HCT116 (cell line): ENCODE measurements around the gene XKR3. TPM values are rescaled to one million over a fixed set of nuclear protein-coding genes. Genes with fewer than 3 reads are reported as not detected.

Experiments
- ATAC-seq: fragments of 200-7000 bp; cut with Tn5 transposase; 2 replicates; pipeline ENCODE4 v1.9.1; 2020; ENCODE audit warnings: mild to moderate bottlenecking, moderate library complexity
- BruUV-seq: library from RNA; stranded (reverse); fragments of 400-500 nt; replicated peaks from 2 replicates; lab custom pipeline; 2021; lab: Mats Ljungman, UMichigan
- CTCF ChIA-PET: fragments of 300-600 bp; sonication (Branson Sonifier 250); formaldehyde crosslinking; loops from one replicate; lab custom pipeline; 2021; ENCODE audit warnings: antibody characterized with exemption; lab: Charles Lee
- POLR2A ChIA-PET: fragments of 300-600, 350-600 bp; sonication (Branson Sonifier 250); formaldehyde crosslinking; loops from one replicate; lab custom pipeline; 2021; ENCODE audit warnings: antibody characterized with exemption; lab: Charles Lee
- RAD21 ChIA-PET, 2 experiments: fragments of 300-600 bp; sonication (Branson Sonifier 250); formaldehyde crosslinking; loops; one replicate each; lab custom pipeline; 2023; ENCODE audit warnings: low total read pairs in 2 of 2; ENCODE audit not compliant: uncharacterized antibody in 2 of 2, unreplicated experiment in 2 of 2, low non-redundant PET in 1 of 2; lab: Charles Lee
- DNase-seq: peaks from one replicate; pipeline ENCODE4 v3.0.0-alpha.2; 2010; ENCODE audit warnings: low read depth, low spot score
- H2AFZ ChIP-seq: fragments of 200-600 bp; shearing (Covaris generic), sonication (generic); 2 replicates; pipeline ENCODE4 v1.6.1; 2017; ENCODE audit warnings: low read depth, mixed run types, mixed read lengths, antibody characterized with exemption, low read length; ENCODE audit not compliant: poor library complexity, severe bottlenecking
- H3K27ac ChIP-seq: 2 replicates; pipeline ENCODE4 v1.5.1; 2012; ENCODE audit warnings: low read depth, low read length
- H3K27me3 ChIP-seq: fragments of 200-600 bp; sonication (generic); 2 replicates; pipeline ENCODE4 v1.6.1; 2016; ENCODE audit warnings: mixed run types, low read length, mixed read lengths; ENCODE audit not compliant: insufficient read depth
- H3K36me3 ChIP-seq, 2 experiments: fragments of 200-500 bp in 1 of 2; fragments of 200-600 bp in 1 of 2; sonication (Bioruptor generic) in 1 of 2; sonication (generic) in 1 of 2; 2 replicates each; pipeline versions ENCODE4 v1.5.1 to v1.6.1; 2014 to 2016; ENCODE audit warnings: low read length in 2 of 2, inconsistent platforms in 1 of 2, mixed read lengths in 1 of 2, mixed run types in 1 of 2; ENCODE audit not compliant: insufficient read depth in 2 of 2, control insufficient read depth in 1 of 2
- H3K4me1 ChIP-seq, 2 experiments: fragments of 200-600 bp in 1 of 2; sonication (generic) in 1 of 2; 2 replicates each; pipeline versions ENCODE4 v1.5.1 to v1.6.1; 2012 to 2017; ENCODE audit warnings: low read length in 2 of 2, inconsistent platforms in 1 of 2, mild to moderate bottlenecking in 1 of 2, mixed read lengths in 1 of 2, mixed run types in 1 of 2, moderate library complexity in 1 of 2; ENCODE audit not compliant: insufficient read depth in 2 of 2, control insufficient read depth in 1 of 2
- H3K4me2 ChIP-seq: fragments of 200-600 bp; sonication (generic); 2 replicates; pipeline ENCODE4 v1.6.1; 2017; ENCODE audit warnings: mixed run types, low read length, mixed read lengths
- H3K4me3 ChIP-seq, 2 experiments: fragments of 200-600 bp in 1 of 2; sonication (generic) in 1 of 2; replicated peaks in 1 of 2; 2 replicates each; pipeline ENCODE4 v1.5.1; 2011 to 2016; ENCODE audit warnings: low read length in 2 of 2, control low read depth in 1 of 2, low read depth in 1 of 2, mild to moderate bottlenecking in 1 of 2, mixed read lengths in 1 of 2, mixed run types in 1 of 2
- H3K79me2 ChIP-seq: fragments of 200-600 bp; sonication (generic); 2 replicates; pipeline ENCODE4 v1.6.1; 2017; ENCODE audit warnings: mild to moderate bottlenecking, mixed run types, low read length, moderate library complexity, mixed read lengths; ENCODE audit not compliant: insufficient read depth
- H3K9ac ChIP-seq: fragments of 200-600 bp; sonication (generic); 2 replicates; pipeline ENCODE4 v1.6.1; 2016; ENCODE audit warnings: low read length, mixed read lengths
- H3K9me2 ChIP-seq: fragments of 200-600 bp; sonication (generic), shearing (Covaris generic); 2 replicates; pipeline ENCODE4 v1.6.1; 2017; ENCODE audit warnings: mixed run types, mild to moderate bottlenecking, moderate library complexity; ENCODE audit not compliant: insufficient read depth
- H3K9me3 ChIP-seq, 2 experiments: fragments of 200-500 bp in 1 of 2; fragments of 200-600 bp in 1 of 2; sonication (Bioruptor generic) in 1 of 2; sonication (generic) in 1 of 2; 2 replicates each; pipeline ENCODE4 v1.6.1; 2014 to 2017; ENCODE audit warnings: low read length in 2 of 2, mixed read lengths in 2 of 2, inconsistent platforms in 1 of 2, low read depth in 1 of 2, mild to moderate bottlenecking in 1 of 2, mixed run types in 1 of 2, moderate library complexity in 1 of 2; ENCODE audit not compliant: control insufficient read depth in 1 of 2, insufficient read depth in 1 of 2
- H4K20me1 ChIP-seq: fragments of 200-600 bp; sonication (generic), shearing (Covaris generic); 2 replicates; pipeline ENCODE4 v1.6.1; 2017; ENCODE audit warnings: mixed run types, mild to moderate bottlenecking, moderate library complexity; ENCODE audit not compliant: insufficient read depth
- CEBPB ChIP-seq: IDR thresholded peaks from 2 replicates; pipeline ENCODE4 v1.6.1; 2012; ENCODE audit warnings: low read depth
- EZH2 ChIP-seq: fragments of 200-600 bp; sonication (generic); IDR thresholded peaks from 2 replicates; pipeline ENCODE4 v1.6.1; 2017; ENCODE audit warnings: antibody characterized with exemption, mixed run types
- EZH2phosphoT487 ChIP-seq: fragments of 200-600 bp; IDR thresholded peaks from 2 replicates; pipeline ENCODE4 v1.6.1; 2018; ENCODE audit warnings: antibody characterized with exemption, borderline replicate concordance
- JUND ChIP-seq: IDR thresholded peaks from 2 replicates; pipeline ENCODE4 v1.6.1; 2012
- MAX ChIP-seq: IDR thresholded peaks from 2 replicates; pipeline ENCODE4 v1.6.1; 2012
- REST ChIP-seq: IDR thresholded peaks from 2 replicates; pipeline ENCODE4 v1.6.1; 2012; ENCODE audit warnings: low read depth
- SRF ChIP-seq: IDR thresholded peaks from 2 replicates; pipeline ENCODE4 v1.6.1; 2012; ENCODE audit warnings: low read depth
- YY1 ChIP-seq: IDR thresholded peaks from 2 replicates; pipeline ENCODE4 v1.6.1; 2011; ENCODE audit warnings: low read length, low read depth, moderate library complexity, mild to moderate bottlenecking; ENCODE audit not compliant: insufficient replicate concordance; ENCODE audit errors: extremely low read depth
- ZFX ChIP-seq: fragments of 450-650 bp; IDR thresholded peaks from 2 replicates; pipeline ENCODE4 v1.6.1; 2017
- ZNF274 ChIP-seq: fragments of 200-500 bp; sonication (Bioruptor generic); IDR thresholded peaks from 2 replicates; pipeline ENCODE4 v1.6.1; 2014; ENCODE audit warnings: mild to moderate bottlenecking, low read depth, low read length, inconsistent platforms
- intact Hi-C: fragments of 100-400 bp; cut with micrococcal nuclease; formaldehyde crosslinking; loops from 2 replicates; pipeline ENCODE4 v1.10.0; 2022
- total RNA-seq: library from RNA; stranded (reverse); gene quantifications from one replicate; pipeline ENCODE4 v1.2.1, GENCODE V29; 2021; ENCODE audit not compliant: unreplicated experiment
- TF ChIP-seq, protein P1 (sequence below): IDR thresholded peaks from 2 replicates; pipeline ENCODE4 v1.6.1; 2011; ENCODE audit warnings: mild to moderate bottlenecking, low read length, moderate library complexity; ENCODE audit not compliant: insufficient replicate concordance; ENCODE audit errors: extremely low read depth
- TF ChIP-seq, protein P2 (sequence below): IDR thresholded peaks from 2 replicates; pipeline ENCODE4 v1.6.1; 2012

XKR3 gene
- total RNA-seq, 1 experiment from 2014 or later: not detected

- Histone ChIP-seq H3K9ac (no peak overlapping the region), H3K4me1 (no peaks in the 10 kb centered on the region), H3K4me2 (no peak overlapping the region), H3K27ac (no peak overlapping the region), H3K4me3 (no peak overlapping the region), H4K20me1 (no peaks in the 10 kb centered on the region), H3K9me2 (no peaks in the 10 kb centered on the region), H3K27me3 (no peaks in the 10 kb centered on the region), H3K36me3 (no peaks in the 10 kb centered on the region), H2AFZ (no peak overlapping the region), H3K79me2 (no peaks in the 10 kb centered on the region), H3K9me3 (peaks cover 0 to 6% of the 10 kb centered on the region in 2 experiments; a peak in 1 of 4 replicates)
- intact Hi-C loops: no loop called here
- POLR2A ChIA-PET: no interaction called here
- no peak for ATAC-seq
- no peak for TF ChIP-seq ZNF274
- no peak for TF ChIP-seq SRF
- TF ChIP-seq MAX: no peak
- TF ChIP-seq REST: no peak
- TF ChIP-seq CEBPB: no peak
- no peak for TF ChIP-seq YY1
- TF ChIP-seq, protein P1, sequence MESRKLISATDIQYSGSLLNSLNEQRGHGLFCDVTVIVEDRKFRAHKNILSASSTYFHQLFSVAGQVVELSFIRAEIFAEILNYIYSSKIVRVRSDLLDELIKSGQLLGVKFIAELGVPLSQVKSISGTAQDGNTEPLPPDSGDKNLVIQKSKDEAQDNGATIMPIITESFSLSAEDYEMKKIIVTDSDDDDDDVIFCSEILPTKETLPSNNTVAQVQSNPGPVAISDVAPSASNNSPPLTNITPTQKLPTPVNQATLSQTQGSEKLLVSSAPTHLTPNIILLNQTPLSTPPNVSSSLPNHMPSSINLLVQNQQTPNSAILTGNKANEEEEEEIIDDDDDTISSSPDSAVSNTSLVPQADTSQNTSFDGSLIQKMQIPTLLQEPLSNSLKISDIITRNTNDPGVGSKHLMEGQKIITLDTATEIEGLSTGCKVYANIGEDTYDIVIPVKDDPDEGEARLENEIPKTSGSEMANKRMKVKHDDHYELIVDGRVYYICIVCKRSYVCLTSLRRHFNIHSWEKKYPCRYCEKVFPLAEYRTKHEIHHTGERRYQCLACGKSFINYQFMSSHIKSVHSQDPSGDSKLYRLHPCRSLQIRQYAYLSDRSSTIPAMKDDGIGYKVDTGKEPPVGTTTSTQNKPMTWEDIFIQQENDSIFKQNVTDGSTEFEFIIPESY: no peak
- TF ChIP-seq, protein P2, sequence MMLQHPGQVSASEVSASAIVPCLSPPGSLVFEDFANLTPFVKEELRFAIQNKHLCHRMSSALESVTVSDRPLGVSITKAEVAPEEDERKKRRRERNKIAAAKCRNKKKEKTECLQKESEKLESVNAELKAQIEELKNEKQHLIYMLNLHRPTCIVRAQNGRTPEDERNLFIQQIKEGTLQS: no peak
- no peak for TF ChIP-seq ZFX
- TF ChIP-seq JUND: no peak
- TF ChIP-seq EZH2: no peak
- TF ChIP-seq EZH2phosphoT487: no peak
- RAD21 ChIA-PET: no interaction called here
- no peak for DNase-seq
- CTCF ChIA-PET: no interaction called here
- BruUV-seq: no TSS peak
Measured at GRCh38 chr22:16815073-16815472, 10.1 kb downstream of the XKR3 start.
